ENCODE measurements around the gene SETDB1. TPM values are rescaled to one million over a fixed set of nuclear protein-coding genes. Genes with fewer than 3 reads are reported as not detected.
A peak's percentile ranks its signal among the peaks of the same experiment; 100 is the strongest.

Gene SETDB1
- total RNA-seq, 1 donor from 2014 or later = 47.5 TPM

- H3K9ac ChIP-seq (ENCODE audit: low read depth in 1 of 3, low read length in 3 of 3) = peak overlapping the region; percentile 80 to 98 (median 90)
- peak overlapping the region; percentile 92 to 100 (median 98) for H3K4me3 ChIP-seq (ENCODE audit: low read length in 3 of 3)
- peak overlapping the region; percentile 80 for H3K27ac ChIP-seq (ENCODE audit: low read depth, low read length)
- H3K27me3 ChIP-seq (ENCODE audit: control insufficient read depth in 3 of 3, insufficient read depth in 3 of 3, low read length in 3 of 3) = no peaks in the 10 kb centered on the region
- peaks cover 0 to 3% (median 2%) of the 10 kb centered on the region in 3 donors for H3K36me3 ChIP-seq (ENCODE audit: control insufficient read depth in 3 of 3, insufficient read depth in 3 of 3, low read length in 3 of 3)
- H3K4me1 ChIP-seq (ENCODE audit: control insufficient read depth in 3 of 3, insufficient read depth in 3 of 3, low read length in 3 of 3) = peaks cover 35 to 53% (median 45%) of the 10 kb centered on the region in 3 donors
- H3K9me3 ChIP-seq (ENCODE audit: control insufficient read depth in 3 of 3, low read length in 3 of 3) = no peaks in the 10 kb centered on the region
These were observed 81.7 kb downstream of the SETDB1 start for GRCh38 chr1:151007853-151008243.

GRCh38 chr1:151008244-151009205 lies 82.4 kb downstream of the SETDB1 start, which contains the start of gene PRUNE1:
TSS of gene PRUNE1 (plus strand) at chr1:151008449. CDS start at chr1:151008633, 184 bp downstream.
- H3K27ac ChIP-seq (ENCODE audit: low read depth, low read length) = peak within 1 kb of the TSS; percentile 80
- H3K27me3 ChIP-seq (ENCODE audit: control insufficient read depth in 3 of 3, insufficient read depth in 3 of 3, low read length in 3 of 3) = no peaks in the 10 kb centered on the region
- peak within 1 kb of the TSS; percentile 90 to 98 (median 97) for H3K9ac ChIP-seq (ENCODE audit: low read depth in 1 of 3, low read length in 3 of 3)
- peaks cover 31 to 53% (median 43%) of the 10 kb centered on the region in 3 donors for H3K4me1 ChIP-seq (ENCODE audit: control insufficient read depth in 3 of 3, insufficient read depth in 3 of 3, low read length in 3 of 3)
- H3K4me3 ChIP-seq (ENCODE audit: low read length in 3 of 3) = peak within 1 kb of the TSS; percentile 92 to 100 (median 98)
- H3K36me3 ChIP-seq (ENCODE audit: control insufficient read depth in 3 of 3, insufficient read depth in 3 of 3, low read length in 3 of 3) = peaks cover 0 to 4% (median 3%) of the 10 kb centered on the region in 3 donors
- no peaks in the 10 kb centered on the region for H3K9me3 ChIP-seq (ENCODE audit: control insufficient read depth in 3 of 3, low read length in 3 of 3)

- Histone ChIP-seq H3K36me3 (ENCODE audit: control insufficient read depth in 3 of 3, insufficient read depth in 3 of 3, low read length in 3 of 3) (peaks cover 0 to 4% (median 3%) of the 10 kb centered on the region in 3 donors), H3K4me1 (ENCODE audit: control insufficient read depth in 3 of 3, insufficient read depth in 3 of 3, low read length in 3 of 3) (peaks cover 31 to 52% (median 43%) of the 10 kb centered on the region in 3 donors), H3K27me3 (ENCODE audit: control insufficient read depth in 3 of 3, insufficient read depth in 3 of 3, low read length in 3 of 3) (no peaks in the 10 kb centered on the region), H3K9ac (ENCODE audit: low read depth in 1 of 3, low read length in 3 of 3) (peak overlapping the region; percentile 90 to 98 (median 97)), H3K9me3 (ENCODE audit: control insufficient read depth in 3 of 3, low read length in 3 of 3) (no peaks in the 10 kb centered on the region), H3K27ac (ENCODE audit: low read depth, low read length) (peak overlapping the region; percentile 80), H3K4me3 (ENCODE audit: low read length in 3 of 3) (peak overlapping the region; percentile 92 to 100 (median 98))
These were observed 83.0 kb downstream of the SETDB1 start for GRCh38 chr1:151009206-151009587.

- Histone ChIP-seq H3K36me3 (ENCODE audit: control insufficient read depth in 3 of 3, insufficient read depth in 3 of 3, low read length in 3 of 3) (peaks cover 0 to 4% (median 3%) of the 10 kb centered on the region in 3 donors), H3K9ac (ENCODE audit: low read depth in 1 of 3, low read length in 3 of 3) (peak overlapping the region in 2 of 3 donors; percentile 4 to 98), H3K27ac (ENCODE audit: low read depth, low read length) (peak overlapping the region; percentile 80), H3K27me3 (ENCODE audit: control insufficient read depth in 3 of 3, insufficient read depth in 3 of 3, low read length in 3 of 3) (no peaks in the 10 kb centered on the region), H3K4me1 (ENCODE audit: control insufficient read depth in 3 of 3, insufficient read depth in 3 of 3, low read length in 3 of 3) (peaks cover 31 to 47% (median 38%) of the 10 kb centered on the region in 3 donors), H3K4me3 (ENCODE audit: low read length in 3 of 3) (peak overlapping the region; percentile 92 to 100 (median 98)), H3K9me3 (ENCODE audit: control insufficient read depth in 3 of 3, low read length in 3 of 3) (no peaks in the 10 kb centered on the region)
These were observed 83.6 kb downstream of the SETDB1 start for GRCh38 chr1:151009674-151010345.

- Histone ChIP-seq H3K9me3 (ENCODE audit: control insufficient read depth in 3 of 3, low read length in 3 of 3) (no peaks in the 10 kb centered on the region), H3K36me3 (ENCODE audit: control insufficient read depth in 3 of 3, insufficient read depth in 3 of 3, low read length in 3 of 3) (peaks cover 0 to 4% (median 3%) of the 10 kb centered on the region in 3 donors), H3K27me3 (ENCODE audit: control insufficient read depth in 3 of 3, insufficient read depth in 3 of 3, low read length in 3 of 3) (no peaks in the 10 kb centered on the region), H3K27ac (ENCODE audit: low read depth, low read length) (no peak overlapping the region), H3K4me3 (ENCODE audit: low read length in 3 of 3) (no peak overlapping the region), H3K4me1 (ENCODE audit: control insufficient read depth in 3 of 3, insufficient read depth in 3 of 3, low read length in 3 of 3) (peaks cover 31 to 45% (median 34%) of the 10 kb centered on the region in 3 donors), H3K9ac (ENCODE audit: low read depth in 1 of 3, low read length in 3 of 3) (no peak overlapping the region)
These were observed 84.2 kb downstream of the SETDB1 start for GRCh38 chr1:151010346-151010726.

GRCh38 chr1:151011154-151011850 lies 85.1 kb downstream of the SETDB1 start:
- no peak overlapping the region for H3K4me3 ChIP-seq (ENCODE audit: low read length in 3 of 3)
- no peaks in the 10 kb centered on the region for H3K9me3 ChIP-seq (ENCODE audit: control insufficient read depth in 3 of 3, low read length in 3 of 3)
- peaks cover 0 to 4% (median 3%) of the 10 kb centered on the region in 3 donors for H3K36me3 ChIP-seq (ENCODE audit: control insufficient read depth in 3 of 3, insufficient read depth in 3 of 3, low read length in 3 of 3)
- H3K4me1 ChIP-seq (ENCODE audit: control insufficient read depth in 3 of 3, insufficient read depth in 3 of 3, low read length in 3 of 3) = peaks cover 23 to 35% (median 26%) of the 10 kb centered on the region in 3 donors
- H3K27ac ChIP-seq (ENCODE audit: low read depth, low read length) = no peak overlapping the region
- H3K27me3 ChIP-seq (ENCODE audit: control insufficient read depth in 3 of 3, insufficient read depth in 3 of 3, low read length in 3 of 3) = no peaks in the 10 kb centered on the region
- H3K9ac ChIP-seq (ENCODE audit: low read depth in 1 of 3, low read length in 3 of 3) = no peak overlapping the region

GRCh38 chr1:151012684-151013471 lies 86.7 kb downstream of the SETDB1 start:
- Histone ChIP-seq H3K27ac (ENCODE audit: low read depth, low read length) (no peak overlapping the region), H3K4me1 (ENCODE audit: control insufficient read depth in 3 of 3, insufficient read depth in 3 of 3, low read length in 3 of 3) (peaks cover 13 to 21% (median 16%) of the 10 kb centered on the region in 3 donors), H3K27me3 (ENCODE audit: control insufficient read depth in 3 of 3, insufficient read depth in 3 of 3, low read length in 3 of 3) (no peaks in the 10 kb centered on the region), H3K9me3 (ENCODE audit: control insufficient read depth in 3 of 3, low read length in 3 of 3) (no peaks in the 10 kb centered on the region), H3K4me3 (ENCODE audit: low read length in 3 of 3) (no peak overlapping the region), H3K36me3 (ENCODE audit: control insufficient read depth in 3 of 3, insufficient read depth in 3 of 3, low read length in 3 of 3) (peaks cover 0 to 5% (median 3%) of the 10 kb centered on the region in 3 donors), H3K9ac (ENCODE audit: low read depth in 1 of 3, low read length in 3 of 3) (no peak overlapping the region)

- Histone ChIP-seq H3K27ac (ENCODE audit: low read depth, low read length) (no peak overlapping the region), H3K4me3 (ENCODE audit: low read length in 3 of 3) (no peak overlapping the region), H3K9me3 (ENCODE audit: control insufficient read depth in 3 of 3, low read length in 3 of 3) (no peaks in the 10 kb centered on the region), H3K27me3 (ENCODE audit: control insufficient read depth in 3 of 3, insufficient read depth in 3 of 3, low read length in 3 of 3) (no peaks in the 10 kb centered on the region), H3K4me1 (ENCODE audit: control insufficient read depth in 3 of 3, insufficient read depth in 3 of 3, low read length in 3 of 3) (peaks cover 11 to 18% (median 13%) of the 10 kb centered on the region in 3 donors), H3K9ac (ENCODE audit: low read depth in 1 of 3, low read length in 3 of 3) (no peak overlapping the region), H3K36me3 (ENCODE audit: control insufficient read depth in 3 of 3, insufficient read depth in 3 of 3, low read length in 3 of 3) (peaks cover 4 to 10% (median 6%) of the 10 kb centered on the region in 3 donors)
These were observed 87.4 kb downstream of the SETDB1 start for GRCh38 chr1:151013518-151013917.
